H1 (cell line): ENCODE results near the gene ZBTB20. TPM values are rescaled to one million over a fixed set of nuclear protein-coding genes. Genes with fewer than 3 reads are reported as not detected.
A peak's percentile ranks its signal among the peaks of the same experiment; 100 is the strongest.

Experiments
- CTCF ChIA-PET: fragments of 300-600 bp; sonication (Branson Sonifier 250); formaldehyde crosslinking; loops from one replicate; lab custom pipeline; 2021; ENCODE audit not compliant: partially characterized antibody; lab: Charles Lee
- POLR2A ChIA-PET: fragments of 300-600 bp; sonication (Branson Sonifier 250); formaldehyde crosslinking; loops from one replicate; lab custom pipeline; 2021; ENCODE audit warnings: inconsistent platforms; ENCODE audit not compliant: partially characterized antibody; lab: Charles Lee
- DNase-seq, 2 experiments: peaks; one replicate each; pipeline versions ENCODE4 v3.0.0 to v3.0.0-alpha.2; 2010 to 2022; ENCODE audit warnings: low spot score in 2 of 2, low read depth in 1 of 2, mixed read lengths in 1 of 2
- FAIRE-seq: peaks from 2 replicates; lab custom pipeline; 2011; peaks lifted over from hg19 to GRCh38; lab: Jason Lieb, UNC
- H2AFZ ChIP-seq: 2 replicates; pipeline ENCODE4 v1.8.1; 2012; ENCODE audit warnings: low read length, inconsistent platforms
- H2AK5ac ChIP-seq: 2 replicates; pipeline ENCODE4 v1.6.1; 2013; ENCODE audit warnings: low read depth, low read length
- H2BK120ac ChIP-seq: replicated peaks from 2 replicates; pipeline ENCODE3; 2013; ENCODE audit warnings: low read depth, low read length, inconsistent platforms
- H2BK12ac ChIP-seq: 2 replicates; pipeline ENCODE4 v1.6.1; 2013; ENCODE audit warnings: low read depth, low read length
- H2BK15ac ChIP-seq: 2 replicates; pipeline ENCODE4 v1.6.1; 2013; ENCODE audit warnings: low read length
- H2BK20ac ChIP-seq: 2 replicates; pipeline ENCODE4 v1.6.1; 2013; ENCODE audit warnings: low read length
- H2BK5ac ChIP-seq: 2 replicates; pipeline ENCODE4 v1.6.1; 2013; ENCODE audit warnings: low read depth, low read length
- H3K14ac ChIP-seq: 2 replicates; pipeline ENCODE4 v1.6.1; 2013; ENCODE audit warnings: inconsistent platforms; ENCODE audit not compliant: insufficient read length
- H3K18ac ChIP-seq: 2 replicates; pipeline ENCODE4 v1.6.1; 2013; ENCODE audit warnings: low read length; ENCODE audit errors: extremely low read depth
- H3K23ac ChIP-seq: 2 replicates; pipeline ENCODE4 v1.6.1; 2013; ENCODE audit warnings: inconsistent platforms; ENCODE audit not compliant: insufficient read length
- H3K23me2 ChIP-seq: 2 replicates; pipeline ENCODE4 v1.6.1; 2013; ENCODE audit warnings: low read depth, low read length
- H3K27ac ChIP-seq: 2 replicates; pipeline ENCODE4 v1.6.1; 2011; ENCODE audit warnings: low read depth, low read length, inconsistent platforms
- H3K27me3 ChIP-seq, 4 experiments: replicated peaks in 1 of 4; 1 replicate in 1 of 4; 2 replicates in 3 of 4; pipeline versions ENCODE4 v1.6.1 to v1.8.1; 2011 to 2013; ENCODE audit warnings: low read length in 3 of 4, mild to moderate bottlenecking in 3 of 4, inconsistent platforms in 2 of 4, mixed read lengths in 2 of 4, moderate library complexity in 1 of 4; ENCODE audit not compliant: control insufficient read depth in 3 of 4, insufficient read depth in 3 of 4; ENCODE audit errors: extremely low read depth in 1 of 4
- H3K36me3 ChIP-seq, 4 experiments: 2 replicates each; pipeline versions ENCODE4 v1.6.1 to v1.8.1; 2011 to 2013; ENCODE audit warnings: mild to moderate bottlenecking in 4 of 4, low read length in 3 of 4, moderate library complexity in 2 of 4, control low read depth in 1 of 4, inconsistent platforms in 1 of 4; ENCODE audit not compliant: insufficient read depth in 4 of 4, control insufficient read depth in 2 of 4
- H3K4ac ChIP-seq: replicated peaks from 2 replicates; pipeline ENCODE3; 2013; ENCODE audit warnings: low read length, low read depth, mixed read lengths, inconsistent platforms; ENCODE audit not compliant: insufficient read length
- H3K4me1 ChIP-seq, 4 experiments: replicated peaks in 1 of 4; 1 replicate in 1 of 4; 2 replicates in 3 of 4; pipeline versions ENCODE4 v1.6.1 to v1.8.1; 2011 to 2013; ENCODE audit warnings: low read length in 3 of 4, inconsistent platforms in 2 of 4, mixed read lengths in 1 of 4; ENCODE audit not compliant: insufficient read depth in 4 of 4, control insufficient read depth in 3 of 4
- H3K4me2 ChIP-seq, 2 experiments: 2 replicates each; pipeline versions ENCODE4 v1.6.1 to v1.8.1; 2011 to 2013; ENCODE audit warnings: low read depth in 2 of 2, low read length in 2 of 2, control low read depth in 1 of 2, inconsistent platforms in 1 of 2, mild to moderate bottlenecking in 1 of 2; ENCODE audit not compliant: insufficient read depth in 1 of 2
- H3K4me3 ChIP-seq, 4 experiments: fragments of 200-600, 300-600 bp in 1 of 4; sonication (generic), shearing (Covaris generic), sonication (Bioruptor Twin) in 1 of 4; 2 replicates each; pipeline versions ENCODE4 v1.5.1 to v1.8.1; 2011 to 2016; ENCODE audit warnings: low read length in 4 of 4, low read depth in 3 of 4, control low read depth in 2 of 4, inconsistent platforms in 2 of 4, mild to moderate bottlenecking in 2 of 4, mixed read lengths in 1 of 4, moderate library complexity in 1 of 4; ENCODE audit not compliant: insufficient read depth in 2 of 4; ENCODE audit errors: extremely low read depth in 1 of 4
- H3K56ac ChIP-seq: replicated peaks from 2 replicates; pipeline ENCODE3; 2013; ENCODE audit warnings: low read depth, mild to moderate bottlenecking, mixed read lengths, low read length, inconsistent platforms; ENCODE audit not compliant: insufficient read length
- H3K79me1 ChIP-seq: 2 replicates; pipeline ENCODE4 v1.6.1; 2013; ENCODE audit warnings: low read depth, low read length, control low read depth
- H3K79me2 ChIP-seq, 2 experiments: 2 replicates each; pipeline versions ENCODE4 v1.6.1 to v1.8.1; 2012 to 2013; ENCODE audit warnings: low read length in 2 of 2, mild to moderate bottlenecking in 2 of 2, inconsistent platforms in 1 of 2; ENCODE audit not compliant: insufficient read depth in 2 of 2, control insufficient read depth in 1 of 2
- H3K9ac ChIP-seq, 4 experiments: replicated peaks in 1 of 4; 1 replicate in 1 of 4; 2 replicates in 3 of 4; pipeline versions ENCODE4 v1.6.1 to v1.8.1; 2011 to 2013; ENCODE audit warnings: low read depth in 3 of 4, low read length in 3 of 4, control low read depth in 2 of 4, mild to moderate bottlenecking in 2 of 4, moderate library complexity in 2 of 4, inconsistent platforms in 1 of 4; ENCODE audit errors: extremely low read depth in 1 of 4
- H3K9me3 ChIP-seq, 2 experiments: 2 replicates each; pipeline versions ENCODE4 v1.6.1 to v1.8.1; 2012 to 2013; ENCODE audit warnings: mild to moderate bottlenecking in 2 of 2, moderate library complexity in 2 of 2, control low read depth in 1 of 2, inconsistent platforms in 1 of 2, low read depth in 1 of 2, low read length in 1 of 2, mixed read lengths in 1 of 2; ENCODE audit not compliant: insufficient read depth in 2 of 2
- H4K20me1 ChIP-seq, 2 experiments: replicated peaks in 1 of 2; 2 replicates each; pipeline versions ENCODE3 to v1.8.1; 2011 to 2013; ENCODE audit warnings: inconsistent platforms in 2 of 2, low read length in 2 of 2, mild to moderate bottlenecking in 1 of 2; ENCODE audit not compliant: insufficient read depth in 2 of 2, control insufficient read depth in 1 of 2
- H4K5ac ChIP-seq: 2 replicates; pipeline ENCODE4 v1.6.1; 2013; ENCODE audit warnings: low read length, low read depth, mixed read lengths, inconsistent platforms; ENCODE audit not compliant: insufficient read length
- H4K8ac ChIP-seq: 2 replicates; pipeline ENCODE4 v1.8.0; 2013; ENCODE audit warnings: mild to moderate bottlenecking, moderate library complexity, low read length, inconsistent platforms; ENCODE audit not compliant: insufficient read depth; ENCODE audit errors: extremely low read depth
- H4K91ac ChIP-seq: replicated peaks from 2 replicates; pipeline ENCODE3; 2013; ENCODE audit warnings: low read length, mixed read lengths, inconsistent platforms; ENCODE audit not compliant: insufficient read length
- BCL11A ChIP-seq, 2 experiments: IDR thresholded peaks; one replicate each; pipeline ENCODE4 v1.6.1; 2011; ENCODE audit warnings: low read depth in 2 of 2, low read length in 2 of 2, mild to moderate bottlenecking in 2 of 2
- BRCA1 ChIP-seq: IDR thresholded peaks from 2 replicates; pipeline ENCODE4 v1.6.1; 2012; ENCODE audit warnings: low read depth, low read length, improper control_type of control experiment
- EGR1 ChIP-seq: IDR thresholded peaks from 2 replicates; pipeline ENCODE4 v1.6.1; 2011; ENCODE audit warnings: low read depth, low read length, borderline replicate concordance
- HDAC6 ChIP-seq: IDR thresholded peaks from one replicate; pipeline ENCODE4 v1.7.1; 2012; ENCODE audit warnings: low read depth, mild to moderate bottlenecking, inconsistent platforms, low read length, moderate library complexity
- KDM4A ChIP-seq: IDR thresholded peaks from one replicate; pipeline ENCODE4 v1.7.1; 2012; ENCODE audit warnings: low read depth, mild to moderate bottlenecking, moderate library complexity, low read length, inconsistent platforms; ENCODE audit not compliant: severe bottlenecking
- KDM5A ChIP-seq: fragments of 200-600 bp; IDR thresholded peaks from 2 replicates; pipeline ENCODE4 v1.7.1; 2012; ENCODE audit warnings: mild to moderate bottlenecking, low read length, inconsistent platforms, mixed read lengths
- MAX ChIP-seq: IDR thresholded peaks from 2 replicates; pipeline ENCODE4 v1.6.1; 2012; ENCODE audit warnings: inconsistent platforms
- PHF8 ChIP-seq: fragments of 200-600 bp; sonication (generic); conservative IDR thresholded peaks from 2 replicates; pipeline ENCODE4 v1.7.1; 2012; ENCODE audit warnings: low read depth, mild to moderate bottlenecking, inconsistent platforms, low read length, moderate library complexity
- RFX5 ChIP-seq: IDR thresholded peaks from 2 replicates; pipeline ENCODE4 v1.6.1; 2011; ENCODE audit warnings: low read depth, low read length, improper control_type of control experiment, borderline replicate concordance
- SAP30 ChIP-seq: fragments of 300-600 bp; sonication (generic); IDR thresholded peaks from 2 replicates; pipeline ENCODE4 v1.7.1; 2012; ENCODE audit warnings: low read length, moderate library complexity, mild to moderate bottlenecking, inconsistent platforms; ENCODE audit not compliant: insufficient read depth, insufficient replicate concordance
- SIRT6 ChIP-seq: IDR thresholded peaks from one replicate; pipeline ENCODE4 v1.7.1; 2012; ENCODE audit warnings: low read length, inconsistent platforms
- TBP ChIP-seq: IDR thresholded peaks from 2 replicates; pipeline ENCODE4 v1.6.1; 2011; ENCODE audit warnings: low read depth, low read length, improper control_type of control experiment
- YY1 ChIP-seq: IDR thresholded peaks from 2 replicates; pipeline ENCODE4 v1.6.1; 2011; ENCODE audit warnings: low read depth, mild to moderate bottlenecking, low read length
- WGBS, 2 experiments: shearing (Covaris generic) in 1 of 2; methylation state at CpG; one replicate each; pipeline versions ENCODE4 v1.1.6 to v1.1.7; 2013 to 2015; ENCODE audit warnings: low lambda C conversion rate in 2 of 2, mixed read lengths in 2 of 2, inconsistent platforms in 1 of 2, low coverage in 1 of 2, missing lambda C conversion rate in 1 of 2; ENCODE audit not compliant: insufficient replicate concordance in 2 of 2, insufficient coverage in 1 of 2, insufficient read length in 1 of 2; ENCODE audit errors: extremely low coverage in 1 of 2, missing lambda C conversion rate in 1 of 2; 5-methylcytosine and 5-hydroxymethylcytosine counted together
- polyA plus RNA-seq, 7 experiments: library from polyadenylated mRNA; depleted of rRNA in 3 of 7; stranded (reverse) in 5 of 7; unstranded in 2 of 7; fragments of >200 nt in 5 of 7; fragments of 200-250 nt in 2 of 7; gene quantifications; 1 replicate in 5 of 7; 2 replicates in 1 of 7; 4 replicates in 1 of 7; pipeline versions ENCODE4 v1.2.1 to v1.2.3, GENCODE V29; 2011 to 2013; ENCODE audit warnings: missing spikeins in 2 of 7, mixed read lengths in 2 of 7
- total RNA-seq: library from RNA; stranded (reverse); fragmentation: NEBNext Ultra II Directional; extraction: Animal tissue kit (Norgen Biotek cat#: 25700); gene quantifications from 2 replicates; pipeline ENCODE4 v1.2.1, GENCODE V29; 2021

The ZBTB20 gene
- total and polyA plus RNA-seq, 2 of the 8 experiments (the other 6 are each of a cell fraction or from before 2014, with no cell fraction given) = 0.35 to 1.3 TPM

- no peak overlapping the region for H3K14ac ChIP-seq
- peak overlapping the region; percentile 49; the same call in 1 of the 2 replicates for H2AFZ ChIP-seq
- TF ChIP-seq RFX5 = no peak
- no peak for TF ChIP-seq TBP
- no peak for TF ChIP-seq MAX
- no peak for TF ChIP-seq SAP30
- no peak for TF ChIP-seq YY1
- no peak for TF ChIP-seq SIRT6
- TF ChIP-seq HDAC6 = no peak
- no peak for TF ChIP-seq KDM4A
- no peak for TF ChIP-seq PHF8
- TF ChIP-seq BCL11A (IDR thresholded peaks at IDR 0.05; ENCODE audit: low read depth in 2 of 2, low read length in 2 of 2) = no peak
- no peak for TF ChIP-seq EGR1
- TF ChIP-seq KDM5A = no peak
- TF ChIP-seq BRCA1 = no peak
- no peak overlapping the region for H4K8ac ChIP-seq
- H3K23ac ChIP-seq = no peak overlapping the region
- H3K36me3 ChIP-seq = no peaks in the 10 kb centered on the region
- H3K79me1 ChIP-seq = no peaks in the 10 kb centered on the region
- CTCF ChIA-PET = interaction anchor here (0.8 to 1.9 kb wide), 4 partner anchors 10 to 28 kb away, joined by 3 to 5 read pairs (median 4); no protein-coding TSS in a partner anchor
- no peak overlapping the region for H3K4ac ChIP-seq
- H4K91ac ChIP-seq = no peak overlapping the region
- H3K18ac ChIP-seq = no peak overlapping the region
- H2BK120ac ChIP-seq = no peak overlapping the region
- H4K5ac ChIP-seq = no peak overlapping the region
- no peak for DNase-seq
- peaks cover 0 to 6% (median 2%) of the 10 kb centered on the region in 4 experiments; a peak in 2 of 7 replicates for H3K4me1 ChIP-seq
- H3K27me3 ChIP-seq = no peaks in the 10 kb centered on the region
- no peak overlapping the region for H3K9ac ChIP-seq
- no peak overlapping the region for H2BK5ac ChIP-seq
- 96% methylated on average over 1 of the region's 1 CpG; no CpG with 5 or more reads in 1 of the 2 experiments for WGBS, 2 experiments
- H3K9me3 ChIP-seq = no peaks in the 10 kb centered on the region
- no peak overlapping the region for H2BK20ac ChIP-seq
- H2BK15ac ChIP-seq = no peak overlapping the region
- H3K27ac ChIP-seq = no peak overlapping the region
- H3K56ac ChIP-seq = no peak overlapping the region
- H4K20me1 ChIP-seq = no peaks in the 10 kb centered on the region
- FAIRE-seq = no peak
- POLR2A ChIA-PET = no interaction called here
- no peak overlapping the region for H3K4me3 ChIP-seq
- H2BK12ac ChIP-seq = no peak overlapping the region
- H3K23me2 ChIP-seq = no peaks in the 10 kb centered on the region
- H3K4me2 ChIP-seq = no peak overlapping the region
- no peak overlapping the region for H2AK5ac ChIP-seq
- H3K79me2 ChIP-seq = no peaks in the 10 kb centered on the region
Observed at GRCh38 chr3:114700637-114701234, 446.4 kb downstream of the ZBTB20 start.
